Activated naive CD8-positive, alpha-beta T cell (primary cell): ENCODE data around the gene KIAA1328.

Experiments
- H3K27ac Mint-ChIP-seq: one replicate; pipeline ENCODE4 v1.8.0; 2021; ENCODE audit warnings: mixed read lengths
- H3K27me3 Mint-ChIP-seq: one replicate; pipeline ENCODE4 v1.8.0; 2021; ENCODE audit warnings: mixed read lengths
- H3K36me3 Mint-ChIP-seq: one replicate; pipeline ENCODE4 v1.8.0; 2021; ENCODE audit warnings: mixed read lengths
- H3K4me1 Mint-ChIP-seq: one replicate; pipeline ENCODE4 v1.8.0; 2021; ENCODE audit warnings: low read depth, mixed read lengths
- H3K4me3 Mint-ChIP-seq: one replicate; pipeline ENCODE4 v1.8.0; 2021; ENCODE audit warnings: mild to moderate bottlenecking, mixed read lengths
- H3K9me3 Mint-ChIP-seq: one replicate; pipeline ENCODE4 v1.8.0; 2021; ENCODE audit warnings: low read depth, mixed read lengths

The KIAA1328 gene

DNA sequence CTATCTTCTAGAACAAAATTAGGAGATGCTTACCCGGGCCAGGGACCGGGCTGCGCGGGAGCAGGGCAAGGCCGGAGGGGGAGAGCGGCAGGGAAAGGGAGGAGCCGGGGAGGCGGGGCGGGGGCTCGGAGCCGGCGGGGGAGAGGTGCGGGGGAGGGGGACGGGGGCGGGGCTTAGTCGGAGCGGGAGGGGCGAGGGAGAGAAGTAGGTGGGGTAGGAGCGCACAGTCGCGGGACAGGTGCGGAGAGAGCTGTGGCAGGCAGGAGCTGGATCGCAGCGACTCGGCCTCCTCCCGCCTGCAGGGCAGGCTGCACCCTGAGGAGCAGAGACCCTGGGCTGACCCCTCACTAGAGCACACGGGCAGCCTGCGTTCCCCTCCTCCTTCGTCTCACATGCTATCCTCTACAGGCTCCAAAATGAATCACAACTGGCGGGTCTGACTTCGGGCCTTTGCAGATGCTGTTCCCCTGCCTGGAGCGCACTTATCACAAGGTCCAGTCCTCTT, 446.4 kb downstream of the KIAA1328 start:
- Mint-ChIP-seq H3K9me3 (no peaks in the 10 kb centered on the region), H3K27me3 (peaks cover 17% of the 10 kb centered on the region), H3K4me3 (no peak overlapping the region), H3K4me1 (peaks cover 1% of the 10 kb centered on the region), H3K27ac (no peak overlapping the region), H3K36me3 (no peaks in the 10 kb centered on the region)

DNA sequence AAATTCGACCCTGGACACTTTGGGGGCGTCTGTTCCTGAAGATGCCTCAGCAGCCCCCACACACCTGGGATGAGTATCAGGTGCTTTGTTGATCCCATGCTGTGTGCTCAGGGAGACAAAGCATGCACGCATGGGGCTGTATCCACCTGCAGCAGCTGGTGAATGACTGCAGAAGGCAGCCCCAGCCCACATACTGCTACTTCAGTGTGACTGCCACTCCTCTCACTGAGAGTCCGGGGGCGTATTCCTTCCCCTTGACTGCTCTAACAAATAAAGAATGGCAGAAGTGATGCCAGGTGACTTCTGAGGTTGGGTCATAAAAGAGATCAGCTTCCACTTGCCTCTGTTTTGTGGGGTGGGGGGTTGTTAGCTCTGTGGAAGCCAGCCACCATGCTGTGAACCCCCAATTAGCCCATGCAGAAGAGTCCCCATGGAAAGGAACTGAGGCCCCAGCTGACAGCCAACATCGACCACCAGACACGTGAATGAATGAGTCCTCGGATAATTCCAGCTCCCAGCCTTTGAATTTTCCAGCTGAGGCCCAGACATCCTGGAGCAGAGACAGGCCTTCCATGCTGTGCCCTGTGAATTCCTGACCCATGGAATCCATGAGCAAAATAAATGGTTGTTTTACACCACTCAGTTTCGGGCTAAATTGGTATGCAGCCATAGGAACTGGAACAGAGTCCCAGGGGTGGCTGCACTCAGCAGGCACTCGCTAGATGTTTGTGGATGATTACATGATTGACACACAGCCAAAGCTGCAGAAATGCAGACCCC, 447.4 kb downstream of the KIAA1328 start:
- Mint-ChIP-seq H3K36me3 (no peaks in the 10 kb centered on the region), H3K27ac (no peak overlapping the region), H3K9me3 (no peaks in the 10 kb centered on the region), H3K27me3 (peaks cover 17% of the 10 kb centered on the region), H3K4me3 (no peak overlapping the region), H3K4me1 (peaks cover 1% of the 10 kb centered on the region)

DNA sequence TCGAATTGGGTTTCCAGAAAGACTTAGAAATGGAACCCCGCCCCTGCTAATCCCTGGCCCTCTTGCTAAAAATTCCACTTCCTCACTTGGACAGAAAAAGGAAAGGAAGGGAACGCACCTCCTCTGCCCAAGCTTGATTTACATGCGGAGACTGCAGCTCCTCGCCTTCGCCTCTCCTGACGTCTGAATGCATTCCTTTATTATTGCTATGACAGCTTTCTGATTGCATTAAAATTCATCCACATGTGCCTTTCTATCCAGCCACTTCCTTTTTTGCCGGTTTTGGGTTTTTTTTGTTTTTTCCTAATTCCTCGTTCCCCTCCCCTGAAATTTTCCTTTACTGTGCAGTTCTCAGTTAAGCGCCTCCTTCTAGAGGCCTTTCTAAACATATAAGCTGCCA, 448.9 kb downstream of the KIAA1328 start:
- H3K27ac Mint-ChIP-seq: no peak overlapping the region
- peaks cover 1% of the 10 kb centered on the region for H3K4me1 Mint-ChIP-seq
- H3K9me3 Mint-ChIP-seq: no peaks in the 10 kb centered on the region
- H3K4me3 Mint-ChIP-seq: no peak overlapping the region
- no peaks in the 10 kb centered on the region for H3K36me3 Mint-ChIP-seq
- H3K27me3 Mint-ChIP-seq: peaks cover 17% of the 10 kb centered on the region
